ENCODE measurements around the gene RFC1.

RFC1 gene

GRCh38 chr4:39324446-39324845 is 41.7 kb downstream of the RFC1 start:
- Histone ChIP-seq H3K27me3 (replicated peaks; ENCODE audit: control insufficient read depth, insufficient read depth, low read length) (no peaks in the 10 kb centered on the region), H3K36me3 (ENCODE audit: control insufficient read depth, insufficient read depth, low read length) (peaks cover 3% of the 10 kb centered on the region), H3K4me3 (replicated peaks; ENCODE audit: low read depth, low read length) (no peak overlapping the region)
- DNase-seq (ENCODE audit: extremely low read depth, insufficient read length): no peak
- no peak for TF ChIP-seq CTCF (IDR thresholded peaks at IDR 0.05; ENCODE audit: insufficient read depth, low read length, poor library complexity, severe bottlenecking)

- H3K27me3 ChIP-seq (replicated peaks; ENCODE audit: control insufficient read depth, insufficient read depth, low read length): no peaks in the 10 kb centered on the region
- peaks cover 3% of the 10 kb centered on the region for H3K36me3 ChIP-seq (ENCODE audit: control insufficient read depth, insufficient read depth, low read length)
- DNase-seq (ENCODE audit: extremely low read depth, insufficient read length): no peak
- H3K4me3 ChIP-seq (replicated peaks; ENCODE audit: low read depth, low read length): no peak overlapping the region
- no peak for TF ChIP-seq CTCF (IDR thresholded peaks at IDR 0.05; ENCODE audit: insufficient read depth, low read length, poor library complexity, severe bottlenecking)
Observed at GRCh38 chr4:39323821-39324220, 42.3 kb downstream of the RFC1 start.

GRCh38 chr4:39320381-39321115 is 45.6 kb downstream of the RFC1 start:
- Histone ChIP-seq H3K36me3 (ENCODE audit: control insufficient read depth, insufficient read depth, low read length) (peaks cover 5% of the 10 kb centered on the region), H3K27me3 (replicated peaks; ENCODE audit: control insufficient read depth, insufficient read depth, low read length) (no peaks in the 10 kb centered on the region), H3K4me3 (replicated peaks; ENCODE audit: low read depth, low read length) (no peak overlapping the region)
- no peak for TF ChIP-seq CTCF (IDR thresholded peaks at IDR 0.05; ENCODE audit: insufficient read depth, low read length, poor library complexity, severe bottlenecking)
- DNase-seq (ENCODE audit: extremely low read depth, insufficient read length): no peak

- Histone ChIP-seq H3K4me3 (replicated peaks; ENCODE audit: low read depth, low read length) (no peak overlapping the region), H3K36me3 (ENCODE audit: control insufficient read depth, insufficient read depth, low read length) (peaks cover 5% of the 10 kb centered on the region), H3K27me3 (replicated peaks; ENCODE audit: control insufficient read depth, insufficient read depth, low read length) (no peaks in the 10 kb centered on the region)
- TF ChIP-seq CTCF (IDR thresholded peaks at IDR 0.05; ENCODE audit: insufficient read depth, low read length, poor library complexity, severe bottlenecking): no peak
- DNase-seq (ENCODE audit: extremely low read depth, insufficient read length): no peak
Observed at GRCh38 chr4:39319676-39320075, 46.5 kb downstream of the RFC1 start.

GRCh38 chr4:39312816-39313215 is 53.3 kb downstream of the RFC1 start:
- no peak for TF ChIP-seq CTCF (IDR thresholded peaks at IDR 0.05; ENCODE audit: insufficient read depth, low read length, poor library complexity, severe bottlenecking)
- H3K4me3 ChIP-seq (replicated peaks; ENCODE audit: low read depth, low read length): no peak overlapping the region
- peaks cover 13% of the 10 kb centered on the region for H3K36me3 ChIP-seq (ENCODE audit: control insufficient read depth, insufficient read depth, low read length)
- DNase-seq (ENCODE audit: extremely low read depth, insufficient read length): no peak
- H3K27me3 ChIP-seq (replicated peaks; ENCODE audit: control insufficient read depth, insufficient read depth, low read length): no peaks in the 10 kb centered on the region

GRCh38 chr4:39308611-39309010 is 57.6 kb downstream of the RFC1 start:
- TF ChIP-seq CTCF (IDR thresholded peaks at IDR 0.05; ENCODE audit: insufficient read depth, low read length, poor library complexity, severe bottlenecking): no peak

More at GRCh38 chr4:39308611-39309010, 57.6 kb downstream of the RFC1 start:
- no peak for DNase-seq (ENCODE audit: extremely low read depth, insufficient read length)
- H3K36me3 ChIP-seq (ENCODE audit: control insufficient read depth, insufficient read depth, low read length): peaks cover 12% of the 10 kb centered on the region
- no peak overlapping the region for H3K4me3 ChIP-seq (replicated peaks; ENCODE audit: low read depth, low read length)
- no peaks in the 10 kb centered on the region for H3K27me3 ChIP-seq (replicated peaks; ENCODE audit: control insufficient read depth, insufficient read depth, low read length)
